ENCODE measurements around the gene PRKX.
A peak's percentile ranks its signal among the peaks of the same experiment; 100 is the strongest.
"Not testable (repeated sequence)": the region's sequence is repeated elsewhere in the genome, so short reads cannot be mapped to it uniquely, and the experiment has no call there.

PRKX gene

DNA sequence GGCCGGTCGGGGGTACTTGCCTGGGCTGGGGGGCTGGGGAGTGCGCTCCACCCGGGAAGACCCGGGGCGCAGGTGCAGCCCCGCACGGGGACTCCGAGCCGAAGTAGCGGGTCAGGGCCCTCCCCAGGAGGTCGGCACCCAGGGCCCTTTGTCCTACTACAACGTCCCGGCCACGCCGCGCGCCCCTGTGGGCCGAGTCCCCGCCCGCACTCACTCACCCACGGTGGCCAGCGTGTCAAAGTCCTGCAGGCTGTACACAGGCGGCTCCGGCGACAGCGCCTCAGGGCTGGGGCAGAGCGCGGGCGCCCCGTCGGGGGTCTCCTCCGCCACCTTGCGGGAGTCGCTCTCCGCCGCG, 602 bp downstream of the PRKX start:
- no peak for TF ChIP-seq CTCF (IDR thresholded peaks at IDR 0.05; ENCODE audit: extremely low read depth, missing control alignments)
- no peak for DNase-seq (ENCODE audit: low spot score)

DNA sequence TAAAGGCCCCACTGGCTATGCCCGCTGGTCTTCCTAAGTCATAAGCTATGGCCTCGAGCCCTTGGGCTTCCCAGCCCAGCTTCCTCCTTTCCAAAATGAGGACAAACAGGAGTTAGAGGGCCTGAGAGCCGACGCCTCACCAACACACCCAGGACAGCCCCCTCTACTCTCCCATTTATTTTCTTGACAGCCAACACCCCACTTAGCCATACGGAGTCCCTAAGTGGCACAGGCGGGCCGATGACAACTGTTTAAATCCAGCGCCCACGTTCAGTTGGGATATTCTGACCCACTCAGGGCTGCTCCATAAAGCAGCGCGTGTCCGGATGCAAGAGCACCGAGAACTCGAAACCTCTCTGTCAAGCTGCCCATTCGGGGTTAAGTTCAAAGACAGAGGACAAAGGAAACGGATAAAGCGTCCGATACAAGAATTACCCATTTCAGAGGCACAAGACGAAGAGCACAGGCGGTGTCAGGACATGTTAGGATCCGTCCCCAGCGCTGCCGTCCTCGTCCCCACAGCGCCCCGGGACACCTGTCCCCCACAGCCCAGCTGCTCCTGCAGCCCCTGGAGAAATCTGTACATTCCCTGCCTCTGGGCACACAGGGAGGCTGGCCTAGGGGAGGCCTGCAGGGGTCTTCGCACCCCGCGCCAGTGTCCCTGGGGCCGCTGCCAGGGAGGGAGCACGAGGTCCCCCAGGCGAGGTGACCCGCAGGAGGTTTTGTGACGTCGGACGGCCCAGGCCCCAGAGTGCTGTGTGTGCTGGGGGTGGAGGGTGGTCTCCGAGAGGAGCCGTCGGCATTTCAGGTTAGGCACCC, 1.2 kb downstream of the PRKX start:
- peak; percentile 8 for DNase-seq (ENCODE audit: low spot score)
- no peak for TF ChIP-seq CTCF (IDR thresholded peaks at IDR 0.05; ENCODE audit: extremely low read depth, missing control alignments)

GRCh38 chrX:3711331-3711917, 2.0 kb downstream of the PRKX start:
- no peak for TF ChIP-seq CTCF (IDR thresholded peaks at IDR 0.05; ENCODE audit: extremely low read depth, missing control alignments)

DNA sequence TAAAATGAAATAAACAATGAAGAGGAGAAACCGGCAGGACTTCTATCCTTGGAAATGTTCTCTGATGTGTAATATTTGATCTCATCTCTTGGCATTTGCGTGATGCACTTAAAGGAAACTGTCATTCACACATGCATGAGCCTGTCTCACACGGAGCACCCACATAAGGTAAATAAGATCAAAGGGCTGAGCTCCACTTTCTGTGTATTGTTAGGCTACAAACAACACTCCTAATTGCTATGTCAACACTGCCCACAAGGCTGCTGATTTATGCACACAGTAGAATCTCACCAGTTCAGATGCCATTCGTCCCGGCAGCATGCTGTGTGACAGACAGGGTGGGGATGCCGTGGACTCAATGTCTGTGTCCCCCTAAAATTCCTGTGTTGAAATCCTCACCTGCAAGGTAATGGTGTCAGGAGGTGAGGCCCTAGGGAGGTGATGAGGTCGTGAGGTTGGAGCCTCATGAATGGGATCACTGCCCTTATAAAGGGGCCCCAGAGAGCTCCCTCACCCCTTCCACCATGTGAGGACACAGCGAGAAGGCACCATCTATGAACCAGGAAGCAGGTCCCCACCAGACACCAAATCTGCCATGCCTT, 5.7 kb downstream of the PRKX start:
- DNase-seq (ENCODE audit: low spot score), result not testable (repeated sequence)

More at GRCh38 chrX:3711331-3711917, 2.0 kb downstream of the PRKX start:
- DNase-seq (ENCODE audit: low spot score), result no peak

DNA sequence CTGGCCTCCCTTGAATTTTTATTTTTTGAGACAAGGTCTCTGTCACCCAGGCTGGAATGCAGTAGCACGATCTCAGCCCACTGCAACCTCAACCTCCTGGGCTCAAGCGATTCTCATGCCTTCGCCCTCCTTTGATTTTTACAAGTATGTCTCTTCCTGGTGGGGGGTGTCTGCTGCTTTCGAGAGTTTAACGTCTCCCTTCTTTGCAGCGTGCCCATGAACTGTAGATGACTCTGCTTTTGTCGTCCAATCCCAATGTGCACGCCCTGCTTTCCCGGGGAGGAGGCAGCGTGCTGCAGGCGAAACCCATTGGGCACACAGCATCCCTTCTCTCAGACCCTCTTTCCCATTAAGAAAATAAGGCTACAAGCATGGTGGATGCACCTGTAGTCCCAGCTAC, 7.0 kb downstream of the PRKX start:
- no peak for TF ChIP-seq CTCF (IDR thresholded peaks at IDR 0.05; ENCODE audit: extremely low read depth, missing control alignments)
- no peak for DNase-seq (ENCODE audit: low spot score)

DNA sequence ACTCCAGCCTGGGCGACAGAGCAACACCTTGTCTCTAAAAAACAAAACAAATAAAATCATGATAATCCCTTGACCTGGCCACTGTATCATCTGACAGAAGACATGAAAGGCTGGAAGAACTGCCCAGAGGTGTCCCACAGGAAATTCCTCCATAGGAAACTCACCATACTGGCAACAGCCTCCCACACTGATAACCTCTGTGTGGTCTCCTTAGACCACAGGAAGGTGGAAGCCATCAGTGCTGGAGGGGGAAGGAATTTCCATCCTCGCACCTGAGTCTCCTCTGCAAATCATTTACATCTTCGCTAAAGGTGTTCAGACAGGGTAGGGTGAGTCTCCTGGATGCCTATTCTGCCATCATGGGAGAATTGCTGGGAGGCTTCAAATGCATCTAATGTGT, 10.2 kb downstream of the PRKX start:
- DNase-seq (ENCODE audit: low spot score), result not testable (repeated sequence)

DNA sequence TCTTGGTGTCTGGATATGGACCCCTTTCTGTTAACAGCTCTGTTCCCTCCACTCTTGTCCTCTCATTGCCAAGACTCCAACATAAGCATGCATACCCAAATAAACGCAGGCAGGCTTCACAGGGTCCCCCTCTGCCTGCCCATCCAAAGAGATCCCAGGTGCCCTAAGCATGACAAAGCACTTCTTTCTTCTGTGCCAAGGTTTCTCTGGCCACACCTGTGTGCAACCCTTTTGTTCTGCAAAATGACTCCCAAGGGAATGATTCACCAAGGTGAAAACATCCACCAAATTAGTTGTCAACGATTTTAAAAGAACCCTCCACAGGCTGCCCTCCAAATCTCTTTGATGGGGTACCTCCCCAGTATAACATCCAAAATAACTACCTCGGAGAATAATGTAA, 11.4 kb downstream of the PRKX start:
- not testable (repeated sequence) for DNase-seq (ENCODE audit: low spot score)

- DNase-seq (ENCODE audit: low spot score), result not testable (repeated sequence)
Observed at GRCh38 chrX:3701445-3701928, 12.0 kb downstream of the PRKX start.

GRCh38 chrX:3699821-3700381, 13.5 kb downstream of the PRKX start:
- DNase-seq (ENCODE audit: low spot score), result no peak
- TF ChIP-seq CTCF (IDR thresholded peaks at IDR 0.05; ENCODE audit: extremely low read depth, missing control alignments), result no peak

Data from GM20000 (cell line).